Inflammatory macrophage (primary cell): ENCODE measurements around the gene B4GALT5.
"Not testable (repeated sequence)": the region's sequence is repeated elsewhere in the genome, so short reads cannot be mapped to it uniquely, and the experiment has no call there.

Source experiments
- DNase-seq, 2 donors: peaks; one replicate each; pipeline ENCODE4 v3.0.0-alpha.2; 2020 to 2022

B4GALT5 gene

GRCh38 chr20:49727894-49728885 is 14.5 kb upstream of the B4GALT5 start:
- no peak for DNase-seq

GRCh38 chr20:49727478-49727877 is 13.8 kb upstream of the B4GALT5 start:
- peak; percentile 66 to 89 for DNase-seq

DNA sequence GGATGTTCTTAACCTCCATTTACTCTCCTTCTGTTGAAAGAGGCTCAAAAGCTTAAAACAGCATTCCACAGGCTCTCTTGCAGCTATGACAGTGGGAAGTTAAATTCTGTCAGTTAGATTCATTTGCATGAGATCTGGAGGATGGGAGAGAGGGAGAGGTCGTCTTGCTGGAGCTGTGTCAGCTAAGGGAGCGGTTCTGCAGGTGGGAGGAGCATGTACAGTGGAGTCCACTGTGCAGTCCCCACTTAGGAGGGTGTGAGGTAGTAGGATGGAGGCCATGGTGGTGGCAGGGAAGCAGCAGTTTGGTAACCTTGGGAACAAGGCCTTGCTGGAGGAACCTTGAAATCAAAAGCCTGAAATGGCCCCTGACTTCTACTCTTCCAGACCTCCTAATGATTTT is 12.0 kb upstream of the B4GALT5 start:
- DNase-seq: no peak

GRCh38 chr20:49725224-49725606 is 11.5 kb upstream of the B4GALT5 start:
- not testable (repeated sequence) for DNase-seq

GRCh38 chr20:49724408-49725223 is 10.9 kb upstream of the B4GALT5 start:
- DNase-seq: peak; percentile 86 to 91

- DNase-seq: not testable (repeated sequence)
These were observed 10.1 kb upstream of the B4GALT5 start for GRCh38 chr20:49723758-49724157.

DNA sequence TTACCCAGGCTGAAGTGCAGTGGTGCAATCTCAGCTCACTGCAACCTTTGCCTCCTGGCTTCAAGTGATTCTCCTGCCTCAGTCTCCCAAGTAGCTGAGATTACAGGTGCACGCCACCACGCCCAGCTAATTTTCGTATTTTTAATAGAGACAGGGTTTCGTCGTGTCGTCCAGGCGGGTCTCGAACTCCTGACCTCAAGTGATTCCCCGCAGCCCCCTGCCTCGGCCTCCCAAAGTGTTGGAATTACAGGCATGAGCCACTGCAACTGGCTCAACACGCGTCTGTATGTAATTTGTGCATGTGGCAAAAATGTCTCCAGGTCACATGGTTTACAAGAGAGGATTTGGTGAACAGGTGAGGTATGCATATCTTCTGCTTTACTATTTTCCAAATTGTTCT is 7.6 kb upstream of the B4GALT5 start:
- not testable (repeated sequence) for DNase-seq

GRCh38 chr20:49715466-49715865 is 1.8 kb upstream of the B4GALT5 start:
- no peak for DNase-seq

- DNase-seq: peak in 1 of 2 donors; percentile 44
These were observed 504 bp downstream of the B4GALT5 start for GRCh38 chr20:49712996-49713752.

DNA sequence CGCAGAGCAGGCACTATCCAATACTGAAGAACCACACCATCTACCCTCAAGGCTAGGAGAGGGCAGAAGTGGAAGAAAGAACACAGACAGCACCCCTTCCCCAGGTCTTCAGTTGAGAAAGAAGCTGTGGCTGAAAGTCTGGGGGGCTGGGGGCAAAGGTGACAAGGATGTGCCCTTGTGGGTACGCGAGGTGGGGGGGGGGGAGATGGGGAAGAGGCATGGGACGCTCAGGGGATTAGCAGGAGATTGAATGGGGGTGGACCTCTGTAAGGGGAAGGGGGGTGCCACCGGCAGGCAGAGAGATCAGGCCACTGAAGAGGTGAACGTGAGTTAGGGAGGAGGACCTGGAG is 1.1 kb downstream of the B4GALT5 start:
- no peak for DNase-seq

DNA sequence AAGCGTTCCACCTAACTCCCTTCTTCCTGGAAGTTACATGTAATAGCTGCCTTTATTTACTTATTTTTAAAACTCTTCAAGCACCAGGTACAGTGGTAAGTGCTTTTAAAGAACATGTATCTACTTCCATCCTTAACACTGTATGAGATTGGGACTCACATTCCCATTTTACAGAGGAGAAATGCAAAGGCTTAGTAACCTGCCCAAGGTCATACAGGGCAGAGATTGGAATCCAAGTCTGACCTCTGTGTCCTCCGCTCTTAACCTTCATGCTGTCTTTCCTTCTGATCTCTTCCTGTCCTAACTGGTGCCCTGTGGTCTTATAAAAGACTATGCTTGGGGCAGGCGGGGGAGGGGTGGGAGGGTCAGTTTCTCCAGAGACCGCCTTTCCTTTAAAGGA is 1.6 kb downstream of the B4GALT5 start:
- DNase-seq: no peak

- DNase-seq: no peak
These were observed 2.1 kb downstream of the B4GALT5 start for GRCh38 chr20:49711667-49711987.

- peak in 1 of 2 donors; percentile 41 for DNase-seq
These were observed 2.6 kb downstream of the B4GALT5 start for GRCh38 chr20:49710971-49711666.

DNA sequence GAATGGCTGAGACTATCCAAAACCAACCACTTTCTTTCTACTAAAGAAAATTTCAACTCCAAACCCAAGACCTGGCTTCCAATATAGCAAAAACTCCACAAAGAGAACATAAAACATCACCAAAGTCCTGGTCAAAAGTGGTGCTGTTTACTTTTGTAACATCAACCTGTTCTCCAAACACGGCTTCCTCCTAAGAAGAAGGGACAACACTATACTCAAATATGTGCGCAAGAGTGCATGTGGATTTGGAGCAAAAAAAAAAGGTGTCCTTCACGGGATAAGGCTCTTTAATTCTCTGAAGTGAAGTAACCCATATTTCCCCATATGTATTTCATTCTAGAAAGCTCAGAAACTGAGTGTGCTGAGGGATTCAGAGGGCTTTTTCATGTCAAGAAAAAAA is 6.6 kb downstream of the B4GALT5 start:
- no peak for DNase-seq

GRCh38 chr20:49706630-49707091 is 7.0 kb downstream of the B4GALT5 start:
- no peak for DNase-seq

DNA sequence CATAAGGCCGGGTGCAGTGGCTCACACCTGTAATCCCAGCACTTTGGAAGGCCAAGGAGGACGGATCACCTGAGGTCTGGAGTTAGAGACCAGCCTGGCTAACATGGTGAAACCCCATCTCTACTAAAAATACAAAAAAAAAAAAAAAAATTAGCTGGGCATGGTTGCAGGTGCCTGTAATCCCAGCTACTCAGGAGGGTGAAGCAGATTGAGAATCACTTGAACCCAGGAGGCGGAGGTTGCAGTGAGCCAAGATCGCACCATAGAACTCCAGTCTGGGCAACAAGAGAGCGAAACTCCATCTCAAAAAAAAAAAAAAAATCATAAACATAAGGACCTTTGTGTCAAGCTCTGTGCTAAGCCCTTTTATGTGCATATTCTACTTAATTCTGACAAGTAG is 7.8 kb downstream of the B4GALT5 start:
- not testable (repeated sequence) for DNase-seq

DNA sequence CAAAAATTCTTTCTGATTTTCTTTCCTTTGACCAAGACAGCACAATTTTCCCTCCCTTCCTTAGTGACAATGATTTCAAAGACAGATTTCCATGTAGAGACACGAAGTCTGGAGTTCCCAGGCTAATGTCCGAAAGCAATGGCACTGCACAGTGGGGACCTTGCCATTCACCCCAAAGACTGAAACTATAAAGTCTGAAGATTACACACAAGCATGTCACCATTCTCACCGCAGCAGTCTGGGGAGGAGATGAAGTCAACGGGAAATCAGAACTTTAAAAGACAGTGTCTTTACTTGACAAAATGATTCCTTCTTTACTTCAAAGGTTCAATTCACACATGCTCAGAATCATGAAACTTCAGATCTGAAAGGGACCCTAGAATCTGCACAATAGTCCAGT is 8.3 kb downstream of the B4GALT5 start:
- DNase-seq: no peak

- DNase-seq: no peak
These were observed 8.7 kb downstream of the B4GALT5 start for GRCh38 chr20:49704932-49705336.

DNA sequence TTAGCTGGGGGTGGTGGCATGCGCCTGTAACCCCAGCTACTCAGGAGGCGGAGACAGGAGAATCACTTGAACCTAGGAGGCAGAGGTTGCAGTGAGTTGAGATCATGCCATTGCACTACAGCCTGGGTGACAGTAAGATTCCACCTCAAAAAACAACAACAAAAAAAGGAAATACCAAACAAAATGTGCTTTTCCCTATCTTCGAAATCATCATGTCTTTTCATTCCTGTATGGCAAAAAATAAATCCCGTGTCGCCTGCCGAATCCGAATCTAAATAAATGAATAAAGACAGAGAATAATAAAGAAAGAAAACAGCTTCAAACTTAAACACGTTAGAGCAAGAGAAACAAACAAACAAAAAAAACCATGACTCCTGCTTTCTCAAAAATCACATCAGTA is 11.8 kb downstream of the B4GALT5 start:
- no peak for DNase-seq

DNA sequence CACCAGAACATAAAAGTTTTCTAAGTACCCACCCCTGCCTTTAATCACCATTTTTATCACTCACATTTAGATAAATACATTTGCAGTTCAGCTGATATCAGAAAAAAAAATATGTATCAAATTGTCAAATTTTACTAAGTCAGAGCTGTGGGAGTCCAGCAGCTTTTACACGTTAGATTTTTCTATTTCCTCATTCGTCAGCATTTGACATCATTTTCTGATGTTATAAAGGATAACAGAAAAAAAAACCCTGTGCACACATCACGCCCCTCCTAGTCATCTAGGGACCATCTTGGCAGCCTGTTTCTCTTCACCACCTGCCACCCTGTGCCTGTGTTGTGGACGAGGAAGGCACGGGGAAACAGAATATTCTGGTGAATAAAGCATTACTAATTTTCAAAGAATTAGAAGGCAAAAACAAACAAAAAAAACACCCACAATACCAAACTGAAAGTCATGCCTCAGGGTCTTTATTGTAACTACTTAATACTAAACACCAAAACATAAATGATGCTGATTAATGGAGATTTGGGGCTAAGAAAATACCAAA is 12.4 kb downstream of the B4GALT5 start:
- no peak for DNase-seq

DNA sequence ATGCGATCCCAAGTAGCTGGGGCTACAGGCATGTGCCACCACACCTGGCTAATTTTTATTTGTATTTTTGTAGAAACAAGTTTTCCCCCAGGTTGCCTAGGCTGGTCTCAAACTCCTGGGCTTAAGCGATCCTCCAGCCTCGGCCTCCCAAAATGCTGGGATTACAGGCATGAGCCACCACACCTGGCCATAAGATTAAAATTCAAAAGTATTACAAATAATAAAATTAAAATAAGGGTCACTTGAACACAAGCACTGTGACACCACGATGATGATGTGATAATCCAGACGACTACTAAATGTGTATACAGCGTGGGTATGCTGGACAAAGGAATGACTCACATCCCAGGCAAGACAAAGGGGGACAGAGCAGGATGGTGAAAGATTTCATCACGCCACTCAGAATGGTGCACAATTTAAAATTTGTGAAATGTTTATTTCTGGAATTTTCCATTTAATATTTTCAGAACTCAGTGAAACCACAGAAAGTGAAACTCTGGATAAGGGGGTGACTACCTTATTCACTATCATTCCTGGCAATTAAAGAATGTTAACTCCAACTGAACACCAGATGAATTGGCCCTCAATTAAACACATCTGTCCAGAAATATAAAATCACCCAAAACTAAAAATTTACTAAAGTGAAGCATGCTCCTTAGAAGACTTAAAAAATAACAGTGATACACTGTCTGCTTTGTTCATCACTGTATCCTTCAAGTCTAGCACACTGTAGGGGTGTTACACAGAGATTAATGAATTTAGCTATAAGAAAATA is 13.1 kb downstream of the B4GALT5 start:
- peak; percentile 68 to 73 for DNase-seq
